Hepatocyte (in vitro differentiated cells): ENCODE results near the gene VPS45.

Experiments used
- EZH2 ChIP-seq: fragments of 200-600 bp; sonication (generic); IDR thresholded peaks from 2 replicates; pipeline ENCODE4 v1.6.1; 2016; ENCODE audit warnings: antibody characterized with exemption, mild to moderate bottlenecking, borderline replicate concordance
- EZH2phosphoT487 ChIP-seq: fragments of 200-600 bp; sonication (generic); IDR thresholded peaks from one replicate; pipeline ENCODE4 v1.6.1; 2018; ENCODE audit warnings: antibody characterized with exemption, mild to moderate bottlenecking, low read depth, moderate library complexity; ENCODE audit not compliant: unreplicated experiment, severe bottlenecking
- TF ChIP-seq, protein P1 (sequence below): fragments of 200-600 bp; sonication (generic); IDR thresholded peaks from 2 replicates; pipeline ENCODE4 v1.5.1; 2016; ENCODE audit warnings: antibody characterized with exemption, mild to moderate bottlenecking; ENCODE audit not compliant: poor library complexity

DNA sequence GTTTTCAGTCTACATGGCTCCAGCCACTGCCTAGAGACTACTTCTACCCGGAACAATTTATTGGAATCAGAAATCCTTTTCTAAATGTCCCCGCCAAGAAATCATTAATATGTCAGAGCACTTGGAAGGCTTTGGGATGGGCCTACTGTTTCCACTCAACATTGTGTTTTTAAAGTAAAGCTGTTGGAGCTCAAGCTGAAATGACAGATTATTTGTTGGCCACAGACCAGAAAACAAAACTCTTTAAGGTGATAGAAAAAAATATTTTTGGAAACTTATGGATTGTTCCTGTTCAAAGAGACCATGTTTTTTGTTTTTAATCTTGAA is 496 bp downstream of the VPS45 start:
- TF ChIP-seq EZH2phosphoT487 = no peak
- TF ChIP-seq, protein P1, sequence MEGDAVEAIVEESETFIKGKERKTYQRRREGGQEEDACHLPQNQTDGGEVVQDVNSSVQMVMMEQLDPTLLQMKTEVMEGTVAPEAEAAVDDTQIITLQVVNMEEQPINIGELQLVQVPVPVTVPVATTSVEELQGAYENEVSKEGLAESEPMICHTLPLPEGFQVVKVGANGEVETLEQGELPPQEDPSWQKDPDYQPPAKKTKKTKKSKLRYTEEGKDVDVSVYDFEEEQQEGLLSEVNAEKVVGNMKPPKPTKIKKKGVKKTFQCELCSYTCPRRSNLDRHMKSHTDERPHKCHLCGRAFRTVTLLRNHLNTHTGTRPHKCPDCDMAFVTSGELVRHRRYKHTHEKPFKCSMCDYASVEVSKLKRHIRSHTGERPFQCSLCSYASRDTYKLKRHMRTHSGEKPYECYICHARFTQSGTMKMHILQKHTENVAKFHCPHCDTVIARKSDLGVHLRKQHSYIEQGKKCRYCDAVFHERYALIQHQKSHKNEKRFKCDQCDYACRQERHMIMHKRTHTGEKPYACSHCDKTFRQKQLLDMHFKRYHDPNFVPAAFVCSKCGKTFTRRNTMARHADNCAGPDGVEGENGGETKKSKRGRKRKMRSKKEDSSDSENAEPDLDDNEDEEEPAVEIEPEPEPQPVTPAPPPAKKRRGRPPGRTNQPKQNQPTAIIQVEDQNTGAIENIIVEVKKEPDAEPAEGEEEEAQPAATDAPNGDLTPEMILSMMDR = no peak
- no peak for TF ChIP-seq EZH2
